Measurements from ENCODE around the gene HIVEP2.

DNA sequence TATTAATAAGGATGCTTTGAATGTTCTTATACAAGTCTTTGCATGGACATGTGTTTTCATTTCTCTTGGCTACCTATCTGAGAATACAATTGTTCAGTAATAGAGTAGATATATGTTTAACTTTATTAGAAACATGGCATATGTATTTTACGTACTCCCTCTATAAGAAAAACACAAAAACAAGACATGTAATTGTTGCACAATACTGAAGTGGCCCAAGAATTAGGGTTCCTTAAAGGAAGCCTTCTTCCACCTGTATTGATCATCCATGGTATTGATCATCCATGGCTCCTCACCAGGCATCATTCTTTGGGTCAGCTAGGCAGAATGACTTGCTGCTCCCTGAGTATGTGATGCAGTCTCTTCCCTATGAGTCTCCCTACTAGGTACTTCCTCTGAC is 20.2 kb upstream of the HIVEP2 start:
- no peak for TF ChIP-seq YY1 (IDR thresholded peaks at IDR 0.05; ENCODE audit: insufficient read depth, insufficient read length)
- no peak for TF ChIP-seq SUZ12 (IDR thresholded peaks at IDR 0.05; ENCODE audit: extremely low read depth, insufficient read depth, insufficient read length)
